HG03558 (cell line): ENCODE data around the gene DNAJC21.
"Not testable (repeated sequence)": the region's sequence is repeated elsewhere in the genome, so short reads cannot be mapped to it uniquely, and the experiment has no call there.

ENCODE experiments used
- ATAC-seq: cut with Tn5 transposase; IDR thresholded peaks from one replicate; pipeline ENCODE4 v1.9.1; 2021; ENCODE audit warnings: moderate number of reproducible peaks; ENCODE audit not compliant: unreplicated experiment; ENCODE audit errors: extremely low read depth

Gene DNAJC21

DNA sequence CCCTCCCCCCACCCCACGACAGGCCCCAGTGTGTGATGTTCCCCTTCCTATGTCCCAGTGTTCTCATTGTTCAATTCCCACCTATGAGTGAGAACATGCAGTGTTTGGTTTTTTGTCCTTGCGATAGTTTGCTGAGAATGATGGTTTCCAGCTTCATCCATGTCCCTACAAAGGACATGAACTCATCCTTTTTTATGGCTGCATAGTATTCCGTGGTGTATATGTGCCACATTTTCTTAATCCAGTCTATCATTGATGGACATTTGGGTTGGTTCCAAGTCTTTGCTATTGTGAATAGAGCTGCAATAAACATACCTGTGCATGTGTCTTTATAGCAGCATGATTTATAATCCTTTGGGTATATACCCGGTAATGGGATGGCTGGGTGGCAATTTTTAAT, 42.3 kb downstream of the DNAJC21 start:
- ATAC-seq = not testable (repeated sequence)

DNA sequence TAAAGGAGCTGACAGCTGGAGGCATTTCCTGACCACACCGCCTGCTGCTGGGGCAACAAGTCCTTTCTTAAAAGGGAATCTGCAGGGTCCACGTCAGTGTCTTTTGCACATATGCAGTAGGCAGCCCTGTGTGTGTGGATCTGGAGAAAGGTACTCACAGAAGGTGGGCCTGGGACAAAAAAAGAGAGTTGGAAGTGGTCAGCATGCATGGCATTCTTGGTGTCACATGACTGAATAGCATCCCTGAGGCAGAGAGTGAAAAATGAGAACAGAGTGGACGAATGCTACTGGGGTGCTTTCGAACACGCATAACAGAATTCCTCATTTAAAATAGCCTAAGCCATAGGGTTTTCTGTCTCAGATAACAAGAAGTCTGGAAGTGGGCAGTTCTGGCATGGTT, 47.0 kb downstream of the DNAJC21 start:
- no peak for ATAC-seq

DNA sequence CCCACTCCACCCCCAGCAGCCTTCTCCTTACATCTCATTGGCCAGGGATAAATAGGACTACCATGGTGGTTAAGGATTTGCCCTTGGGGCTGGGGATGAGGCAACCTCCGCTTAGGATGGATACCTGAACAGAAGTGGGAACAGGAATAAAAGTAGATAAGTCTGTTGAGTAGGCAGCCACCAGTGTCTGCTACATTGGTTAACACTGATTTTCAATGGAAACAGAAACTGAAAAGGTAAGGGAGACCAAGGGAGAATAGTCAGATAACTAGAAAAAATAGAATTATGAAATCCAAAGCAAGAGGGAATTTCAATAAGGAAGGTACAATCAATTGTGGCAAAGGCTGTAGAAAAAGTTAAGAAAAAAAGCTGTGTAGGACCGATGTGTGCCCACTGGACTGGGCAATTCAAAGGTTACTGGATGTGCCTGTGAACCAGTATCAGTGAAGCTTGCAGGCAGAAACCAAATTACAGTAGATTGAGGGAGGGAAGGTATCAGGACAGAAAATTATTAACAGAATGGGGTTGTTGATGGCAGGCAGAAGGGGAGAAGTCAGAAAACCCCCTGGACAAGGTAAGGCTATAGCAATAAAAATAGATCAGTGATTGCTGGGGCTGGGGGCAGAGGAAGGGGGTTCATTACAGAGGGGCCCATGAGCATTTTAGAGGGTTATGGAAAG, 48.7 kb downstream of the DNAJC21 start:
- peak; percentile 90 for ATAC-seq

DNA sequence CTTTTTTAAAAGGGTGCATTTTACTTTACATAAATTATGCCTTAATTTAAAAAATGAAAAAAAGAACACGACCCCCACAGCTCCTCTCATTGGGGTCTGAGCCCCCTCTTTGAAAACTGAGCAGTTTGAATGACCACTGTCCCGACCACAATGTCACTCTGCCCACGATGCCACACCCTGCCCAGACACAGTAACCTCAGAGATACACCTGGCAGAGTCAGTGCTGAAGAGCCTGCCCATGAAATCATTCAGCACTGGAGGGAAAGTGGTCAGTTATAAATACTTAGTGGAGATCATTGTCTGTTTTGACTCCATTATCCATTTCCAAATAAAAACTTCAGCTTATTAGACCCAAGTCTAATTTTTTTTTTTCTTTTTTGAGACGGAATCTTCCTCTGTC, 49.3 kb downstream of the DNAJC21 start:
- no peak for ATAC-seq

DNA sequence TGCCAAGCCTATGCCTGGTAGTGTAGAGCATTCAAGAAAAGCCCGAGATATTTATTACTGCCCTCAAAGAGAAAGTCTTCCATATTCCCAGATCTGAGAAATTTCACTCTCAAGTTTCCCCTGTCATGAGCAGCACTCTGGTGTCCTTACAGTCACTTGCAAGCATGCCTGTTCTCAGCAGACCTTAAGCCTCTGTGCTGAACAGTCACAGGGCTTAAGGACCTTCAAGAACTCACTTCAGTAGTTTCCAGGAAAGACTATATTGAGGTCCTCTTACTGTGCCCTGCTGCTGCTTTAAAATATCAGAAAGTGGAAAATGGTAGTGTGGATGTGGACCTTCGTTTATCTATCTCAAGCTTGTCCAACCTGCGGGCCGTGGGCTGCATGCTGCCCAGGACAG, 53.5 kb downstream of the DNAJC21 start:
- no peak for ATAC-seq

DNA sequence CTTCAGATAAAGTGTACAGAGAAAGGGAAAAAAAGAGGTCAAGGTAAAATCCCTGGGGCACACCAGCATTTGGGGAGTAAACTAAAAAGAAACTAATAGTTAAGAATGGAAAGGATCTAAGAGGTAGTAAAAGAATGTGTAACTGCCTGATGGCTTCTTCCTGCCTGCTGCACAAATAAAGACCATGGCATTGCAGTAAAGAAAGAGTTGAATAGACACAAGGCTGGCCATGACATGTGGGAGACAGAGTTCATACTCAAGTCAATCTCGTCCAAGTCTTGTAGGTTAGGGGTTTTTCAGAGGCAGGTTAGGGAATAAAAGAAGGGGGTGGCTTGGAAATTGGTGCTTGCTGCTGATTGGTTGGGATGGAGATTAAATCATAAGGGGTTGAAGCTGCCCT, 57.6 kb downstream of the DNAJC21 start:
- no peak for ATAC-seq

DNA sequence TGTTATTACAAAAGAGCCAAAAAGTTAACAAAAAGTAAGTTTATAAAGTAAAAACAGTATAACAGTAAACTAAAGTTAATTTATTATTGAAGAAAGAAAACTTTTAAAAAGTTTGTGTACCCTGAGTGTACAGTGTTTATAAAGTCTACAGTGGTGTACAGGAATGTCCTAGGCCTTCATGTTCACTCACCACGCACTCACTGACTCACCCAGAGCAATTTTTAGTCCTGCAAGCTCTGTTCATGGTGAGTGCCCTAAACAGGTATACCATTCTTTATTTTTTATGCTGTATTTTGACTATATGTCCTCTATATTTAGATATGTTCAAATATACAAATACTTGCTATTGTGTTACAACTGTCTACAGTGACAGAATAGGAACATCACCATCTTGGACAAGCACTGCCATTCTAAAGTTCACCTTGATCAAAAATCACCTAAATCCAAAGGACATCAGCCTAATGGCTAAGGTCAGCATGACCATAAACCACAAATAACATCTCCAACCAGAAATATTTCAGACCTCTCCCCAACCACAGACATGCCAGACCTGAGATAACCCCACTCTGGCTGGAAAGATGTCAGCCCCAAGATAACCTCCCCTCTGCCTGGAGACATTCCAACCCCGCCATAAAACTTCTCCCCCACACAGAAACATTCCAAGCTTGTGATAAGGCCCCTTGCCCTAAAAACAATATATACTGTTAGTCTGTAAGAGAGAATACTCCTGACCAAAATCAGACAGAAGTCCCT, 62.3 kb downstream of the DNAJC21 start:
- ATAC-seq = no peak

DNA sequence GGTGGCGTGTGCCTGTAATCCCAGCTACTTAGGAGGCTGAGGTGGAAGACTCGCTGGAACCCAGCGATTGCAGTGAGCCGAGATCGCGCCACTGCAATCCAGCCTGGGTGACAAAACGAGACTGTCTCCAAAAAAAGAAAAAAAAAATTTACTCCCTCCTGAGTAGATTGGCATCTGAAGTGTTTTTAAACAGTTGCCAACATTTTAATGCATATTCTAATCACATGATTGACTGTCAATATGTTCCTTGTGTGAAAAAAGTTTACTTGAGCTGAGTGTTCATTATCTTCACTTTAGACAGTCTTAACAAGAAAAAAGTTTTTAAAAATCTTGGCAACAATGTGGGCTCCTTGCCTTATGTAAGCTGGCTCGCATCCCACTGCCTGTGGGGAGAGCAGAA, 64.6 kb downstream of the DNAJC21 start:
- no peak for ATAC-seq

DNA sequence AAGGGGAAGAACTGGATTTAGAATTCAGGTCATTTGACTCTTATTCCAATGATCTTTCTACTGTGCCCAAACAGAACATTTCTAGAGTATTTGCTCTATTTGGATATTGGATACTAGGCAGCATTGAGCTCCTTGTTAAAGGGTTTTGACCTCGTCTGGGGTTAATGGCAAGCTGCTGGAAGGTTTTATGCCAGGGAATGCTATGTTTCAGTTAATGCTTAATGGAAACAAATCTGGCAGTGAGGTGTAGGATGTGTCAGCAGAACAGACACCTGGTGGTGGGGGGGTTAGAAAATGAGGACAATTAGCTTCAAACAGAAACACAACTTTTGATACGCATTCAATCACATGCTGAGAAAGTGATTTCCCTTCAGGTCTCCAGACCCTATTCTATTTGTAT, 66.9 kb downstream of the DNAJC21 start:
- ATAC-seq = no peak

DNA sequence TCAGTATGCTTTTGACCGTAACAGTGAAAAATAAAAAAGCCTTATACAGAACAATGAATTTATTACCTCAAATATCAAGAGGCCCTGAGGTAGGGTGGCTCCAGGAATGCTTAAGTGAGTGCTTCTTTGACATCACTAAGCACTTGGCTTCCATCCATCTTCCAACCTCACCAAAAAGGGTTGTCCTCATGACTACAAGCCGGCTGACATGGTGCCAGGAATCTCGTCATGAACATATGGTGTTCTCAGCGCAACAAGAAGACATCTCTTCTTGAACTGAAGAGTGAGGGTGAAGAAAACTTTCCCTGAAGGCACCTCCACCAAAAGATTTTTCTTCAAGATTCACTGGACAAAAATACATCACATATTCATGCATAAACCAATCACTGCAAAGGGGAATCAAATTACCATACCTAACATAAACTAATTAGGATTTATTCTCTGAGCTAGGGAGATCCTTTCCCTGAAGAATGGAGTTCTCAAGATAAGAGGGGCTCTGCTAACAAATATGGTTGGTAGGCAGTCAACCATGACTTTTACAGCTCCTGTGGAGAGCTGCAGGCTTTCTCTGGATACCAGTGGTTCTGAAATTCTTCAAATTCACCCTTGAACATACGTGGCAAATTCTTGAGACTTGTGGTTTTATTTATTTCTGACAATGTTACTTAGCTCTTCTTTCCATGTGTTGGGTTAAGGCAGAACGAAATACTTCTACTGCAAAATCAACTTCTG, 68.9 kb downstream of the DNAJC21 start:
- ATAC-seq = no peak

DNA sequence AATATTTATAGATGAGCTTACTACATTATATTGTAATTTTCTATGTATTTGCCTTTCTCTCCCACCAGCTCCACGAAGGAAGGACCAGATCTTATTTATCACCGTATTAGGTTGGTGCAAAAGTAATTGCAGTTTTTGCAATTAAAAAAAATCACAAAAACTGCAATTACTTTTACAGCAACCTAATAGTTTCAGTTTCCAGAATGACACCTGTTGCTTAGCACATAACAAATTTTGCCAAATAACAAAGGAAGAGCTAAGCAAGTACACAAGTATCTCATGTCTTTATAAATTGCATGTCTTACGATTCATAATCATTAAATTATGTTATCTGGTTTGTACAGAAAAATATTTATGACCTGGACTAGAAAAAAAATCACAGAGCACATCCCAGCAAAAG, 72.5 kb downstream of the DNAJC21 start:
- ATAC-seq = no peak

DNA sequence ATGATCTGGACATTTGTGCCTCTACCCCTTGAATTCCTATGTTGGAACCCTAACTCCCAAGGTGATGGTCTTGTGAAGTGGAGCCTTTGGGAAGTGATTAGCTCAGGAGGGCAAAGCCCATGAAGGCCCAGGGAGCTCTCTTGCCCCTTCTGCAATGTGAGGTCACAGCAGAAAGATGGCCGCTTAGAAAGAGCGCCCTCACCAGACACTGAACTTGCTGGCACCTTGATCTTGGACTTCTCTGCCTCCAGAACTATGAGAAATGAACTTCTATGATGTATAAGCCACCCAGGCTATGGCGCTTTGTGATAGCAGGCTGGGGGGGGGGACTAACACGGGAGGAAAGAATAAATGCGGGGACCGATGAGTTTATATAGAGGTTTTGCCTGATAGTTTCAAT, 73.1 kb downstream of the DNAJC21 start:
- no peak for ATAC-seq

DNA sequence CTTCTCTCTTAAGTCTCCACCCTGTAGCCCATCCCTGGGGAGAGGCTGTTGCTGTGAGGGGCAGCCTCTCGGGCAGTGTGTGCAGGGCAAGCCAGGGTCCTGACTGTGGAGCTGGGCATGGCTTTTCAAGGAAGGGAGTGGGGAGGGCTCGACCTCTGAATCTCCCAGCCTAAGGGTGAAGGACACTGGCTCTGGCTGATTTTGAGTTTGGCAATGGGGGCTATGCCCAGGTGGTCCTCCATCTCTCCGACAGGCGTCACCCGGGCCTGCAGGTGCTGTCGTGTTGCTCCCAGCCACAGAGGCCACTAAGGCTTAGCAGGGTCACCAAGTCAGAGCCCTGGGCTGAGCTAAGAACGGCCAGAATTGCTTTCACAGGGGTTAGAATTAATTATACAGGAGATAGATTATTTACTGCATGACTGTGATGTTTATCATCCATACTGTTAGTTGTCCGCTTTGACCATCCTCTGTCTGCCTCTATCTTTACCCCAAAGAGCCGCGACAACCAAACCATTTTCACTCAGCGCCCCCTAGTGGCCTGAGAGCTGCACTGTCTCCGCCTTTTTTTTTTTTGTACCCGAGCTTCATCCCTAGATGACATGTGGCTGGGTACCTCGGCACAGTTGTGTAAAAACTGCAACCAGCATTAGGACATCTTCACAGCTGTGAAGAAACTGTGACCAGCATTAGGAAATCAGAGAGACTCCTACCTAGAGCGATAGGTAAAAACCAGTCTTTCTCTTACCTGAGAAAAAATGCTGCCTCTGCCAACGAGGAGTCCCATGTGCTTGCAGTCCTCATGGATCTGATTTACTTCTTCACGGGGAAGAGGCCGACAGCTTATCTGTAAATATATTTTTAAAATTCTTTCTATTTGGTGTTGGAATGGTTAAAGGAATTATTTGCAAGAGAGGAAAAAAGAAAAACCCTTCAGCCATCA, 73.9 kb downstream of the DNAJC21 start:
- ATAC-seq = no peak

DNA sequence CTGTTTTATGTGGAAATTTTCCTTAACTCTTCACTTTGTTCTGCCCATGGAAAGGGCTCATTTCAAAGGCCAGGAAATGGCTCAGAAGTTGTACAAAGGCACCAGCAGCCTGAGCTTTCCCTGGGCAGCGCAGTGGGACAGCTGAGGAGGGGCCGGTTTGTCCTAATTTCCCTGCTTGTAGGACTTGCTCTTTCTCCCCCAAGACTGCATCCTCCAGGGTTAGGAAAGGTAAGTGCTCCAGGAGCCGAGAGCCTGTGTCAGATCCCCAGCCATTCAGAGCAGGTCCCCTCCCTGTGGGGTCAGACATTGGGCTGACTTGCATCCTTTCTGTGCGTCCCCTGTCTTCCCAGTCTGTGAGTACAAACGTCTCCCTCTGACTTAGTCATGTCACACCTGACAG, 74.8 kb downstream of the DNAJC21 start:
- ATAC-seq = no peak

DNA sequence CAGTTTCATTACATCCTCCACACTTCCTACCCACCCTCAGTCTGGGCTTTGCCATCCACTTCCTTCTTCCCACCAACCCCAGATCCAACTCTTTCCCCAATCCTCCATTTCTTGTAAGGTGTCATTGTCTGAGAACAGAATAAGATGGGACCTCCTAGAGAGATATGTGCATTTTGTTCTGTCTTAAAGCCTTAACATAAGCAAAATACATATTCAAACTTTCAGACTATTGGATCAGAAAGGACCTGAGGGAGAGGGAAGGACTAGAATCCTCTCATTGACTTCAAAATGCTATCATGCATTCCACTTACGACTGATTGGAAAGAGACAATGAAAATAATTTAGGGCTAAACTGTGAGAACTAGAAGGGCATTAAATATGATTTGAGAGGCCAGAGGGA, 75.4 kb downstream of the DNAJC21 start:
- no peak for ATAC-seq
